Activated naive CD8-positive, alpha-beta T cell treated with anti-CD3 and anti-CD28 coated beads, Interleukin-2, amount 10 ng/mL, durations not matched to agents 7 days and 5 days (primary cell): ENCODE data around the gene OTULINL. TPM values are rescaled to one million over a fixed set of nuclear protein-coding genes. Genes with fewer than 3 reads are reported as not detected.

Experiments
- ATAC-seq: fragments of 150-1000 bp; cut with Tn5 transposase; one replicate; pipeline ENCODE4 v1.10.0; 2021; ENCODE audit warnings: low read depth, moderate library complexity
- POLR2A ChIA-PET: fragments of 350-600 bp; sonication (Branson Sonifier 250); formaldehyde crosslinking; loops from one replicate; lab custom pipeline; 2021; ENCODE audit warnings: antibody characterized with exemption; lab: Charles Lee
- DNase-seq: peaks from one replicate; pipeline ENCODE4 v3.0.0; 2021
- H3K27ac Mint-ChIP-seq: one replicate; pipeline ENCODE4 v1.8.0; 2022; ENCODE audit warnings: mild to moderate bottlenecking, mixed read lengths
- H3K27me3 Mint-ChIP-seq: one replicate; pipeline ENCODE4 v1.8.0; 2022; ENCODE audit warnings: mild to moderate bottlenecking, moderate library complexity, mixed read lengths
- H3K36me3 Mint-ChIP-seq: one replicate; pipeline ENCODE4 v1.8.0; 2021; ENCODE audit warnings: mild to moderate bottlenecking, mixed read lengths
- H3K4me1 Mint-ChIP-seq: one replicate; pipeline ENCODE4 v1.8.0; 2021; ENCODE audit warnings: mixed read lengths
- H3K4me3 Mint-ChIP-seq: one replicate; pipeline ENCODE4 v1.8.0; 2022; ENCODE audit warnings: mild to moderate bottlenecking, moderate library complexity, mixed read lengths
- H3K9me3 Mint-ChIP-seq: one replicate; pipeline ENCODE4 v1.8.0; 2021; ENCODE audit warnings: mixed read lengths
- total RNA-seq, 2 experiments: library from RNA; stranded (reverse); gene quantifications; one replicate each; pipeline ENCODE4 v1.2.3, GENCODE V29; 2021

The OTULINL gene
- total RNA-seq, 2 experiments from 2014 or later, result 67.7 to 68.4 TPM

- Mint-ChIP-seq H3K4me3 (no peak overlapping the region), H3K4me1 (peaks cover 22% of the 10 kb centered on the region), H3K27me3 (no peaks in the 10 kb centered on the region), H3K9me3 (no peaks in the 10 kb centered on the region), H3K27ac (no peak overlapping the region), H3K36me3 (peaks cover 4% of the 10 kb centered on the region)
- ATAC-seq, result no peak
- DNase-seq, result no peak
- POLR2A ChIA-PET, result no interaction called here
These were observed 19.9 kb upstream of the OTULINL start for GRCh38 chr5:14561741-14562140.

- H3K36me3 Mint-ChIP-seq, result peaks cover 7% of the 10 kb centered on the region
- H3K27me3 Mint-ChIP-seq, result no peaks in the 10 kb centered on the region
- no peaks in the 10 kb centered on the region for H3K4me1 Mint-ChIP-seq
- ATAC-seq (no peak), DNase-seq (no peak)
- peaks cover 8% of the 10 kb centered on the region for H3K9me3 Mint-ChIP-seq
- H3K27ac Mint-ChIP-seq, result no peak overlapping the region
- POLR2A ChIA-PET, result no interaction called here
- H3K4me3 Mint-ChIP-seq, result no peak overlapping the region
These were observed 13.3 kb upstream of the OTULINL start for GRCh38 chr5:14568333-14568732.

GRCh38 chr5:14569948-14570691, 11.5 kb upstream of the OTULINL start:
- H3K27ac Mint-ChIP-seq, result no peak overlapping the region
- POLR2A ChIA-PET, result interaction anchor here (0.7 to 1.2 kb wide), 2 partner anchors 12 kb away, joined by 3 read pairs; no protein-coding TSS in a partner anchor

GRCh38 chr5:14571901-14572300, 9.7 kb upstream of the OTULINL start:
- DNase-seq (no peak), ATAC-seq (no peak)
- Mint-ChIP-seq H3K36me3 (peaks cover 2% of the 10 kb centered on the region), H3K4me1 (no peaks in the 10 kb centered on the region), H3K27me3 (no peaks in the 10 kb centered on the region), H3K9me3 (peaks cover 9% of the 10 kb centered on the region), H3K4me3 (no peak overlapping the region), H3K27ac (no peak overlapping the region)
- POLR2A ChIA-PET, result interaction anchor here (1.0 kb wide), 1 partner anchor 10 kb away, joined by 3 read pairs; the partner anchor contains the start of gene OTULINL

More at GRCh38 chr5:14569948-14570691, 11.5 kb upstream of the OTULINL start:
- Mint-ChIP-seq H3K27me3 (no peaks in the 10 kb centered on the region), H3K36me3 (peaks cover 6% of the 10 kb centered on the region), H3K4me3 (no peak overlapping the region), H3K9me3 (peaks cover 8% of the 10 kb centered on the region), H3K4me1 (no peaks in the 10 kb centered on the region)
- no peak for DNase-seq
- ATAC-seq, result no peak

GRCh38 chr5:14572385-14572784, 9.2 kb upstream of the OTULINL start:
- peaks cover 2% of the 10 kb centered on the region for H3K36me3 Mint-ChIP-seq
- ATAC-seq (no peak), DNase-seq (no peak)
- H3K27ac Mint-ChIP-seq, result no peak overlapping the region
- no peaks in the 10 kb centered on the region for H3K27me3 Mint-ChIP-seq
- H3K4me1 Mint-ChIP-seq, result no peaks in the 10 kb centered on the region
- H3K9me3 Mint-ChIP-seq, result peaks cover 7% of the 10 kb centered on the region
- no peak overlapping the region for H3K4me3 Mint-ChIP-seq
- POLR2A ChIA-PET, result interaction anchor here (1.0 kb wide), 1 partner anchor 9 kb away, joined by 3 read pairs; the partner anchor contains the start of gene OTULINL

GRCh38 chr5:14572836-14573235, 8.8 kb upstream of the OTULINL start:
- no peaks in the 10 kb centered on the region for H3K27me3 Mint-ChIP-seq
- no peak overlapping the region for H3K27ac Mint-ChIP-seq
- ATAC-seq (no peak), DNase-seq (no peak)
- peaks cover 2% of the 10 kb centered on the region for H3K36me3 Mint-ChIP-seq
- no peaks in the 10 kb centered on the region for H3K4me1 Mint-ChIP-seq
- peaks cover 6% of the 10 kb centered on the region for H3K9me3 Mint-ChIP-seq
- POLR2A ChIA-PET, result interaction anchor here (1.0 kb wide), 1 partner anchor 9 kb away, joined by 3 read pairs; the partner anchor contains the start of gene OTULINL
- no peak overlapping the region for H3K4me3 Mint-ChIP-seq

GRCh38 chr5:14574096-14574495, 7.5 kb upstream of the OTULINL start:
- H3K4me1 Mint-ChIP-seq, result no peaks in the 10 kb centered on the region
- DNase-seq (no peak), ATAC-seq (no peak)
- no peak overlapping the region for H3K27ac Mint-ChIP-seq
- H3K9me3 Mint-ChIP-seq, result peaks cover 8% of the 10 kb centered on the region
- no peak overlapping the region for H3K4me3 Mint-ChIP-seq
- H3K27me3 Mint-ChIP-seq, result peaks cover 5% of the 10 kb centered on the region
- POLR2A ChIA-PET, result no interaction called here
- no peaks in the 10 kb centered on the region for H3K36me3 Mint-ChIP-seq

- H3K4me1 Mint-ChIP-seq, result no peaks in the 10 kb centered on the region
- peaks cover 10% of the 10 kb centered on the region for H3K27me3 Mint-ChIP-seq
- no peaks in the 10 kb centered on the region for H3K36me3 Mint-ChIP-seq
- H3K9me3 Mint-ChIP-seq, result peaks cover 8% of the 10 kb centered on the region
- H3K27ac Mint-ChIP-seq, result no peak overlapping the region
- H3K4me3 Mint-ChIP-seq, result no peak overlapping the region
- DNase-seq, result no peak
- POLR2A ChIA-PET, result no interaction called here
- ATAC-seq, result no peak
These were observed 6.6 kb upstream of the OTULINL start for GRCh38 chr5:14574891-14575508.

GRCh38 chr5:14576206-14576605, 5.4 kb upstream of the OTULINL start:
- peaks cover 15% of the 10 kb centered on the region for H3K27me3 Mint-ChIP-seq
- H3K4me1 Mint-ChIP-seq, result peaks cover 7% of the 10 kb centered on the region
- H3K4me3 Mint-ChIP-seq, result no peak overlapping the region
- POLR2A ChIA-PET, result no interaction called here
- DNase-seq (no peak), ATAC-seq (no peak)
- H3K27ac Mint-ChIP-seq, result no peak overlapping the region
- peaks cover 8% of the 10 kb centered on the region for H3K9me3 Mint-ChIP-seq
- H3K36me3 Mint-ChIP-seq, result no peaks in the 10 kb centered on the region

GRCh38 chr5:14577079-14577725, 4.4 kb upstream of the OTULINL start:
- Mint-ChIP-seq H3K4me1 (peaks cover 7% of the 10 kb centered on the region), H3K27ac (no peak overlapping the region), H3K36me3 (no peaks in the 10 kb centered on the region), H3K9me3 (peaks cover 8% of the 10 kb centered on the region), H3K4me3 (no peak overlapping the region), H3K27me3 (peaks cover 15% of the 10 kb centered on the region)
- ATAC-seq, result no peak
- no peak for DNase-seq
- POLR2A ChIA-PET, result no interaction called here

- DNase-seq (no peak), ATAC-seq (no peak)
- peaks cover 15% of the 10 kb centered on the region for H3K27me3 Mint-ChIP-seq
- peaks cover 5% of the 10 kb centered on the region for H3K9me3 Mint-ChIP-seq
- no peak overlapping the region for H3K27ac Mint-ChIP-seq
- POLR2A ChIA-PET, result no interaction called here
- H3K36me3 Mint-ChIP-seq, result peaks cover 3% of the 10 kb centered on the region
- no peak overlapping the region for H3K4me3 Mint-ChIP-seq
- H3K4me1 Mint-ChIP-seq, result peaks cover 7% of the 10 kb centered on the region
These were observed 3.6 kb upstream of the OTULINL start for GRCh38 chr5:14577971-14578370.

- no peak overlapping the region for H3K27ac Mint-ChIP-seq
- DNase-seq, result no peak
- peaks cover 5% of the 10 kb centered on the region for H3K9me3 Mint-ChIP-seq
- H3K36me3 Mint-ChIP-seq, result peaks cover 12% of the 10 kb centered on the region
- H3K4me3 Mint-ChIP-seq, result no peak overlapping the region
- ATAC-seq, result no peak
- POLR2A ChIA-PET, result no interaction called here
- H3K27me3 Mint-ChIP-seq, result peaks cover 15% of the 10 kb centered on the region
- peaks cover 18% of the 10 kb centered on the region for H3K4me1 Mint-ChIP-seq
These were observed 2.3 kb upstream of the OTULINL start for GRCh38 chr5:14579246-14579645.

- ATAC-seq (no peak), DNase-seq (no peak)
- Mint-ChIP-seq H3K4me1 (peaks cover 22% of the 10 kb centered on the region), H3K27me3 (peaks cover 15% of the 10 kb centered on the region), H3K36me3 (peaks cover 16% of the 10 kb centered on the region), H3K9me3 (peaks cover 5% of the 10 kb centered on the region), H3K27ac (no peak overlapping the region), H3K4me3 (no peak overlapping the region)
- POLR2A ChIA-PET, result no interaction called here
These were observed 1.7 kb upstream of the OTULINL start for GRCh38 chr5:14579731-14580397.
